Thyroid gland (tissue), 4 donors: Measurements from ENCODE around the gene PHB1. TPM values are rescaled to one million over a fixed set of nuclear protein-coding genes. Genes with fewer than 3 reads are reported as not detected.

Experiments
- DNase-seq, 2 donors: peaks; one replicate each; pipeline ENCODE4 v3.0.0-alpha.2; 2019
- H3K27ac ChIP-seq, 3 donors: fragments of 200-600 bp; sonication (generic); 1 replicate in 2 of 3; 2 replicates in 1 of 3; pipeline ENCODE4 v1.5.1; 2016 to 2019; ENCODE audit warnings: mild to moderate bottlenecking in 1 of 3, moderate library complexity in 1 of 3
- H3K27me3 ChIP-seq: fragments of 200-600 bp; sonication (generic); one replicate; pipeline ENCODE4 v1.5.1; 2019
- H3K36me3 ChIP-seq, 2 donors: fragments of 200-600 bp; sonication (generic); one replicate each; pipeline ENCODE4 v1.5.1; 2016 to 2019
- H3K4me1 ChIP-seq, 2 donors: fragments of 200-600 bp; sonication (generic); one replicate each; pipeline ENCODE4 v1.5.1; 2017 to 2019
- H3K4me3 ChIP-seq, 3 donors: fragments of 200-600 bp; sonication (generic); replicated peaks in 1 of 3; 1 replicate in 2 of 3; 2 replicates in 1 of 3; pipeline ENCODE4 v1.5.1; 2016; ENCODE audit warnings: mild to moderate bottlenecking in 1 of 3
- H3K9me3 ChIP-seq: fragments of 200-600 bp; sonication (generic); one replicate; pipeline ENCODE4 v1.5.1; 2017
- POLR2A ChIP-seq, 2 donors: fragments of 450-650 bp; IDR thresholded peaks; one replicate each; pipeline ENCODE4 v1.6.1; 2017; ENCODE audit warnings: antibody characterized with exemption in 2 of 2, mild to moderate bottlenecking in 2 of 2, moderate library complexity in 1 of 2
- WGBS, 2 donors: methylation state at CpG; one replicate each; pipeline ENCODE4 v1.1.5; 2017; 5-methylcytosine and 5-hydroxymethylcytosine counted together
- intact Hi-C: fragments of 100-400 bp; cut with DNase I; formaldehyde crosslinking; loops from one replicate; pipeline ENCODE4 v1.15.1; 2023
- total RNA-seq, 4 donors: library from RNA; depleted of rRNA; stranded (reverse); fragments of >200 nt; gene quantifications; one replicate each; pipeline ENCODE4 v1.2.3, GENCODE V29; 2016
- TF ChIP-seq, protein P1 (sequence below), 6 experiments: fragments of 200-600 bp in 3 of 6; fragments of 450-650 bp in 3 of 6; sonication (generic) in 3 of 6; IDR thresholded peaks; one replicate each; pipeline ENCODE4 v1.5.1; 2016 to 2019; ENCODE audit warnings: antibody characterized with exemption in 6 of 6, mild to moderate bottlenecking in 2 of 6, inconsistent platforms in 1 of 6, moderate library complexity in 1 of 6

Gene PHB1
- total RNA-seq, 4 donors from 2014 or later = 77.5 to 129 (median 103) TPM

DNA sequence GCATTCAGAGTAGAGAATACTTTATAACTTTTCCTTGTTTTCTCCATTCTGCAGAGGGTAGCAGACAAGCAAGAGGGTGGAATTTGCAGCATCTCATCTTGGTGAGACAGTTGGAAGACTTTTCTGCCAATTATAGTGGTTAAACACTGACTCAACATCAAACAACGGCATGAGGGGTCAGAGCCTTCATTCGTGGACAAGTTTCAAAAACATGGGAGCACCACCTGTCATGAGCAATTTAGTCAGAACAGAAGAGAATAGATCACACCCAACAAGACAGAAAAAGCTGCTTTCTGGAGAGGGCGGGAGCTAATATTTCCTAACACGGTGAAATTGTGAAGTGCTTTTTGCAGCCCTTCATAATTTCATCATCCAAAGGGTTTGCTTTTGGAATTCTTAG lies 34.8 kb downstream of the PHB1 start:
- no peaks in the 10 kb centered on the region for H3K4me1 ChIP-seq
- DNase-seq = no peak
- H3K4me3 ChIP-seq = no peak overlapping the region
- no peak for TF ChIP-seq POLR2A (IDR thresholded peaks at IDR 0.05)
- TF ChIP-seq, protein P1, sequence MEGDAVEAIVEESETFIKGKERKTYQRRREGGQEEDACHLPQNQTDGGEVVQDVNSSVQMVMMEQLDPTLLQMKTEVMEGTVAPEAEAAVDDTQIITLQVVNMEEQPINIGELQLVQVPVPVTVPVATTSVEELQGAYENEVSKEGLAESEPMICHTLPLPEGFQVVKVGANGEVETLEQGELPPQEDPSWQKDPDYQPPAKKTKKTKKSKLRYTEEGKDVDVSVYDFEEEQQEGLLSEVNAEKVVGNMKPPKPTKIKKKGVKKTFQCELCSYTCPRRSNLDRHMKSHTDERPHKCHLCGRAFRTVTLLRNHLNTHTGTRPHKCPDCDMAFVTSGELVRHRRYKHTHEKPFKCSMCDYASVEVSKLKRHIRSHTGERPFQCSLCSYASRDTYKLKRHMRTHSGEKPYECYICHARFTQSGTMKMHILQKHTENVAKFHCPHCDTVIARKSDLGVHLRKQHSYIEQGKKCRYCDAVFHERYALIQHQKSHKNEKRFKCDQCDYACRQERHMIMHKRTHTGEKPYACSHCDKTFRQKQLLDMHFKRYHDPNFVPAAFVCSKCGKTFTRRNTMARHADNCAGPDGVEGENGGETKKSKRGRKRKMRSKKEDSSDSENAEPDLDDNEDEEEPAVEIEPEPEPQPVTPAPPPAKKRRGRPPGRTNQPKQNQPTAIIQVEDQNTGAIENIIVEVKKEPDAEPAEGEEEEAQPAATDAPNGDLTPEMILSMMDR (IDR thresholded peaks at IDR 0.05) = no peak
- no peak overlapping the region for H3K27ac ChIP-seq
- H3K9me3 ChIP-seq = no peaks in the 10 kb centered on the region
- WGBS, 2 donors = 77 to 88% methylated on average over 4 of the region's 4 CpGs
- no peaks in the 10 kb centered on the region for H3K27me3 ChIP-seq
- intact Hi-C loops = no loop called here
- H3K36me3 ChIP-seq = no peaks in the 10 kb centered on the region

DNA sequence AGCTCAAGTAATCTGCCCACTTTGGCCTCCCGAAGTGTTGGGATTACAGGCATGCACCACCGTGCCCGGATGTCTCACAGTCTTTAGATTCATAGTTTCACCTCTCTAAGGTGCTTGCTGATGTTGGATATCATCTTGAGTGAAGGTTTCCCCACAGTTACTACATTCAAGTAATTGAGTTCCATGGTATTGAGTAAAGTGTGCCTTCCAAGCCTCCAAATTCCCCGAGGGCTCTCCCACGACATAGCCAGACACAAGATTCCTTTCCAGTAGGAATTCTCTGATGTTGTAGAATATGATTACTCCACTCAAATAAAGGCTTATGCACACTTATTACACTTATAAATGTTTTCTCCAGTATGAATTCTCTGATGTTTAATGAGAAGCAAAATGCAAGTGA lies 36.4 kb downstream of the PHB1 start:
- Histone ChIP-seq H3K4me1 (no peaks in the 10 kb centered on the region), H3K27ac (no peak overlapping the region), H3K27me3 (no peaks in the 10 kb centered on the region), H3K9me3 (no peaks in the 10 kb centered on the region), H3K4me3 (no peak overlapping the region), H3K36me3 (no peaks in the 10 kb centered on the region)
- 87 to 93% methylated on average over 5 of the region's 5 CpGs for WGBS, 2 donors
- no peak for DNase-seq
- TF ChIP-seq POLR2A (IDR thresholded peaks at IDR 0.05) = no peak
- TF ChIP-seq, protein P1 (IDR thresholded peaks at IDR 0.05) = no peak
- intact Hi-C loops = no loop called here

DNA sequence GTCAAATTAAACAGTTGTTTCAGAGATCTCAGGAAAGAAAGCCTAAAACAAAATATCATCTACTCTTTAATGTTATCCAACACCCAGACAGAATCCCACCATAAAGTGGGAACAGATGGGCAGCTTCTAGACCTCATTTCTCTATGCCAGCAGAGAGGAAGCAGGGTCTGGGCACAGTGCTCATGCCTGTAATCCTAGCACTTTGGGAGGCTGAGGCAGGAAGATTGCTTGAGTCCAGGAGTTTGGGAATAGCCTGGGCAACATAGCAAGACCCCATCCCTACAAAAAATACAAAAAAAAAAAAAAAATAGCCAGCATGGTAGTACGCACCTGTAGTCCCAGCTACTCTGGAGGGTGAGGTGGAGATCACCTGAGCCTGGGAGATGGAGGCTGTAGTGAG lies 39.1 kb downstream of the PHB1 start:
- no peaks in the 10 kb centered on the region for H3K9me3 ChIP-seq
- H3K36me3 ChIP-seq = no peaks in the 10 kb centered on the region
- H3K4me1 ChIP-seq = no peaks in the 10 kb centered on the region
- intact Hi-C loops = no loop called here
- 96 to 100% methylated on average over 1 of the region's 1 CpG for WGBS, 2 donors
- TF ChIP-seq, protein P1 (IDR thresholded peaks at IDR 0.05) = no peak
- no peak for TF ChIP-seq POLR2A (IDR thresholded peaks at IDR 0.05)
- no peak overlapping the region for H3K27ac ChIP-seq
- no peak for DNase-seq
- H3K4me3 ChIP-seq = no peak overlapping the region
- H3K27me3 ChIP-seq = no peaks in the 10 kb centered on the region

DNA sequence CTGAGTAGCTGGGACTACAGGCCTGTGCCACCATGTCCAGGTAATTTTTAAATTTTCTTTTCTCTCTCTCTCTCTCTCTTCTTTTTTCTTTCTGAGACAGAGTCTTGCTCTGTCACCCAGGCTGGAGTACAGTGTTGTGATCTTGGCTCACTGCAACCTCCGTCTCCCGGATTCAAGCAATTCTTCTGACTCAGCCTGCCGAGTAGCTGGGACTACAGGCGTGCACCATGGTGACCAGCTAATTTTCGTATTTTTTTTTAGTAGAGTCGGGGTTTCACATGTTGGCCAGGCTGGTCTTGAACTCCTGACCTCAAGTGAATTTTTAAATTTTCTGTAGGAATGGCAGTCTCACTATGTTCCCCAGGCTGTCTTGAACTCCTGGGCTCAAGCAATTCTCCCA lies 41.6 kb downstream of the PHB1 start:
- Histone ChIP-seq H3K36me3 (no peaks in the 10 kb centered on the region), H3K4me1 (no peaks in the 10 kb centered on the region), H3K4me3 (no peak overlapping the region), H3K27ac (no peak overlapping the region), H3K27me3 (no peaks in the 10 kb centered on the region), H3K9me3 (no peaks in the 10 kb centered on the region)
- TF ChIP-seq, protein P1 (IDR thresholded peaks at IDR 0.05) = no peak
- no peak for TF ChIP-seq POLR2A (IDR thresholded peaks at IDR 0.05)
- intact Hi-C loops = no loop called here
- WGBS, 2 donors = 93 to 95% methylated on average over 6 of the region's 6 CpGs
- no peak for DNase-seq

DNA sequence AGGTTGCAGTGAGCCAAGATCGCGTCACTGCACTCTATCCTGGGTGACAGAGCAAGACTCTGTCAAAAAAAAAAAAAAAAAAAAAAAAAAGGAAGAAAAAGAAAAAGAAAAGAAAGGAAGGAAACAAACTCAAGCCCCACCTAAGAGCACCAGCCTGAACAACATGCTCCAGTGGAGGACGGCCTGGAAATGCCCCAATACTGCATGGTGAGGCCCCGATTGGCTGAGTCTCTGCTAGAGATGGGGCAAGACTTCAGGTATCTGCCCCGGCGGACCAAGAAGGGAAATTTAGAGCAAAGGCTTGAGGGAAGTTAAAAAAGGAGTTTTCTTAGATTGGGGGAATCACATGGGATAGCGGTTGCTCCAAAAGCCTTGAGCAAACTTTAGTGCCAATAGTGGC lies 42.3 kb downstream of the PHB1 start:
- intact Hi-C loops = no loop called here
- no peak for DNase-seq
- Histone ChIP-seq H3K4me1 (no peaks in the 10 kb centered on the region), H3K9me3 (no peaks in the 10 kb centered on the region), H3K36me3 (no peaks in the 10 kb centered on the region), H3K27ac (no peak overlapping the region), H3K4me3 (no peak overlapping the region), H3K27me3 (no peaks in the 10 kb centered on the region)
- 72 to 75% methylated on average over 7 of the region's 7 CpGs for whole genome bisulfite sequencing, 2 donors
- no peak for TF ChIP-seq POLR2A (IDR thresholded peaks at IDR 0.05)
- TF ChIP-seq, protein P1 (IDR thresholded peaks at IDR 0.05) = no peak
